Breast epithelium (tissue), 3 donors: Measurements from ENCODE around the gene C21orf91.

ENCODE experiments used
- POLR2A ChIP-seq: fragments of 450-650 bp; IDR thresholded peaks from one replicate; pipeline ENCODE4 v1.6.1; 2016; ENCODE audit warnings: antibody characterized with exemption, mild to moderate bottlenecking, moderate library complexity
- POLR2AphosphoS5 ChIP-seq, 3 donors: sonication (generic); formaldehyde crosslinking; IDR thresholded peaks; one replicate each; pipeline ENCODE4 v1.6.1; 2017; ENCODE audit warnings: antibody characterized with exemption in 3 of 3
- TF ChIP-seq, protein P1 (sequence below), 3 donors: fragments of 450-650 bp; IDR thresholded peaks; one replicate each; pipeline ENCODE4 v1.5.1; 2016 to 2017; ENCODE audit warnings: antibody characterized with exemption in 3 of 3, mild to moderate bottlenecking in 3 of 3, moderate library complexity in 3 of 3

GRCh38 chr21:17785403-17785788, 33.8 kb downstream of the C21orf91 start:
- TF ChIP-seq POLR2A (no peak), POLR2AphosphoS5 (IDR thresholded peaks at IDR 0.05) (no peak)
- TF ChIP-seq, protein P1, sequence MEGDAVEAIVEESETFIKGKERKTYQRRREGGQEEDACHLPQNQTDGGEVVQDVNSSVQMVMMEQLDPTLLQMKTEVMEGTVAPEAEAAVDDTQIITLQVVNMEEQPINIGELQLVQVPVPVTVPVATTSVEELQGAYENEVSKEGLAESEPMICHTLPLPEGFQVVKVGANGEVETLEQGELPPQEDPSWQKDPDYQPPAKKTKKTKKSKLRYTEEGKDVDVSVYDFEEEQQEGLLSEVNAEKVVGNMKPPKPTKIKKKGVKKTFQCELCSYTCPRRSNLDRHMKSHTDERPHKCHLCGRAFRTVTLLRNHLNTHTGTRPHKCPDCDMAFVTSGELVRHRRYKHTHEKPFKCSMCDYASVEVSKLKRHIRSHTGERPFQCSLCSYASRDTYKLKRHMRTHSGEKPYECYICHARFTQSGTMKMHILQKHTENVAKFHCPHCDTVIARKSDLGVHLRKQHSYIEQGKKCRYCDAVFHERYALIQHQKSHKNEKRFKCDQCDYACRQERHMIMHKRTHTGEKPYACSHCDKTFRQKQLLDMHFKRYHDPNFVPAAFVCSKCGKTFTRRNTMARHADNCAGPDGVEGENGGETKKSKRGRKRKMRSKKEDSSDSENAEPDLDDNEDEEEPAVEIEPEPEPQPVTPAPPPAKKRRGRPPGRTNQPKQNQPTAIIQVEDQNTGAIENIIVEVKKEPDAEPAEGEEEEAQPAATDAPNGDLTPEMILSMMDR (IDR thresholded peaks at IDR 0.05) = no peak
